CD4-positive, alpha-beta T cell (primary cell): ENCODE data around the gene STX1A. TPM values are rescaled to one million over a fixed set of nuclear protein-coding genes. Genes with fewer than 3 reads are reported as not detected.

Experiments used
- ATAC-seq: fragments of 200-7000 bp; cut with Tn5 transposase; one replicate; pipeline ENCODE4 v1.10.0; 2022; ENCODE audit warnings: mild to moderate bottlenecking; ENCODE audit not compliant: poor library complexity
- CTCF ChIA-PET: fragments of 350-600 bp; sonication (Branson Sonifier 250); formaldehyde crosslinking; loops from one replicate; lab custom pipeline; 2021; ENCODE audit warnings: antibody characterized with exemption, inconsistent platforms; lab: Charles Lee
- POLR2A ChIA-PET: fragments of 350-600 bp; sonication (Branson Sonifier 250); formaldehyde crosslinking; loops from one replicate; lab custom pipeline; 2021; ENCODE audit warnings: antibody characterized with exemption, inconsistent platforms; lab: Charles Lee
- DNase-seq, 14 experiments: peaks; one replicate each; pipeline ENCODE4 v3.0.0-alpha.2; 2013 to 2020; ENCODE audit warnings: mixed read lengths in 2 of 14
- H3K27ac ChIP-seq, 2 donors: one replicate each; pipeline versions ENCODE4 v1.5.1 to v1.7.0; 2013; ENCODE audit warnings: low read length in 2 of 2, low read depth in 1 of 2, mild to moderate bottlenecking in 1 of 2
- H3K27me3 ChIP-seq, 2 experiments: 1 replicate in 1 of 2; 2 replicates in 1 of 2; pipeline versions ENCODE4 v1.6.1 to v1.7.0; 2013; ENCODE audit warnings: low read length in 2 of 2, control low read depth in 1 of 2, mild to moderate bottlenecking in 1 of 2, moderate library complexity in 1 of 2; ENCODE audit not compliant: insufficient read depth in 2 of 2, control insufficient read depth in 1 of 2
- H3K36me3 ChIP-seq: one replicate; pipeline ENCODE4 v1.6.1; 2013; ENCODE audit warnings: low read length, control low read depth; ENCODE audit not compliant: insufficient read depth
- H3K4me1 ChIP-seq: one replicate; pipeline ENCODE4 v1.6.1; 2013; ENCODE audit warnings: low read length, control low read depth; ENCODE audit not compliant: insufficient read depth
- H3K4me3 ChIP-seq: one replicate; pipeline ENCODE4 v1.5.1; 2013; ENCODE audit warnings: mild to moderate bottlenecking, low read length, moderate library complexity
- H3K9me3 ChIP-seq, 2 experiments: 1 replicate in 1 of 2; 2 replicates in 1 of 2; pipeline versions ENCODE4 v1.6.1 to v1.7.0; 2013; ENCODE audit warnings: low read length in 2 of 2, mild to moderate bottlenecking in 2 of 2, control low read depth in 1 of 2, moderate library complexity in 1 of 2; ENCODE audit not compliant: control insufficient read depth in 1 of 2, insufficient read depth in 1 of 2
- H3K27ac Mint-ChIP-seq: one replicate; pipeline ENCODE4 v1.8.0; 2020; ENCODE audit warnings: mixed read lengths
- H3K27me3 Mint-ChIP-seq: one replicate; pipeline ENCODE4 v1.8.0; 2021; ENCODE audit warnings: mixed read lengths
- H3K36me3 Mint-ChIP-seq: one replicate; pipeline ENCODE4 v1.8.0; 2021; ENCODE audit warnings: low read depth, mixed read lengths
- H3K4me1 Mint-ChIP-seq: one replicate; pipeline ENCODE4 v1.8.0; 2021; ENCODE audit warnings: low read depth, mixed read lengths
- H3K4me3 Mint-ChIP-seq: one replicate; pipeline ENCODE4 v1.8.0; 2020; ENCODE audit warnings: mild to moderate bottlenecking, mixed read lengths
- H3K9me3 Mint-ChIP-seq: one replicate; pipeline ENCODE4 v1.8.0; 2020; ENCODE audit warnings: mixed read lengths
- CTCF ChIP-seq: fragments of 200-600 bp; IDR thresholded peaks from one replicate; pipeline ENCODE4 v1.8.0; 2022; ENCODE audit warnings: antibody characterized with exemption, mild to moderate bottlenecking
- intact Hi-C, 2 experiments: fragments of 100-400 bp; cut with DNase I in 1 of 2; cut with micrococcal nuclease in 1 of 2; formaldehyde crosslinking; loops; one replicate each; pipeline versions ENCODE4 v1.15.1 to v1.9.0; 2023 to 2025; cut with DNase I, micrococcal nuclease
- microRNA-seq: library from miRNA; unstranded; fragments of <30 nt; microRNA quantifications from one replicate; pipeline ENCODE4 v1.2.0, GENCODE V29; 2021; ENCODE audit warnings: borderline microRNAs expressed, borderline replicate concordance
- total RNA-seq, 174 experiments: library from RNA in 2 of 174; stranded (reverse) in 2 of 174; gene quantifications; one replicate each; pipeline ENCODE4 v1.2.3 and lab custom pipeline; 2021 to 2026

STX1A gene
- total RNA-seq, 2 experiments from 2014 or later: 15.5 to 20.7 TPM

- Histone ChIP-seq H3K4me1 (peaks cover 10% of the 10 kb centered on the region), H3K27me3 (peaks cover 44 to 64% of the 10 kb centered on the region in 2 experiments), H3K27ac (no peak overlapping the region), H3K36me3 (no peaks in the 10 kb centered on the region), H3K4me3 (no peak overlapping the region), H3K9me3 (peaks cover 0 to 14% of the 10 kb centered on the region in 2 experiments)
- peaks cover 6% of the 10 kb centered on the region for H3K4me1 Mint-ChIP-seq
- ATAC-seq (no peak), DNase-seq (no peak)
- ChIA-PET CTCF (interaction anchor here (0.8 kb wide), 1 partner anchor 85 kb away, joined by 4 read pairs; no protein-coding TSS in a partner anchor), POLR2A (no interaction called here)
- intact Hi-C loops: loop anchor here in 1 of 2 experiments (5.0 kb wide), 1 partner anchor 78 kb away; no protein-coding TSS in a partner anchor
- no peaks in the 10 kb centered on the region for H3K36me3 Mint-ChIP-seq
- no peak overlapping the region for H3K27ac Mint-ChIP-seq
- no peak overlapping the region for H3K4me3 Mint-ChIP-seq
- H3K27me3 Mint-ChIP-seq: peaks cover 77% of the 10 kb centered on the region
- TF ChIP-seq CTCF: no peak
- H3K9me3 Mint-ChIP-seq: no peaks in the 10 kb centered on the region
These were observed 69.9 kb downstream of the STX1A start for GRCh38 chr7:73649576-73649975.

Small RNA genes lying within 50 kb of the gene (microRNA-seq; reads per million reads assigned to microRNA genes)
- gene MIR4284: not detected

Other genes starting within 250 kb of the STX1A start
- 10 to 100 TPM; 32.8 to 35.5 TPM for gene BAZ1B, start 197.4 kb downstream of the STX1A start, total RNA-seq
- gene BCL7B, start 162.0 kb downstream of the STX1A start, total RNA-seq: 100 to 1,000 TPM; 102 TPM
- gene TBL2, start 141.1 kb downstream of the STX1A start, total RNA-seq: 10 to 100 TPM; 25.2 to 27.2 TPM
- gene MLXIPL, start 95.1 kb downstream of the STX1A start, total RNA-seq: not detected
- gene VPS37D, start 51.8 kb downstream of the STX1A start, total RNA-seq: under 1 TPM; 0.81 to 0.96 TPM
- gene DNAJC30, start 36.2 kb downstream of the STX1A start, total RNA-seq: 10 to 100 TPM; 14.0 to 14.4 TPM
- 100 to 1,000 TPM in 1 of 2 experiments, 10 to 100 TPM in 1; 96.1 to 103 TPM for gene BUD23, start 36.1 kb downstream of the STX1A start, total RNA-seq
- 10 to 100 TPM in 1 of 2 experiments, 1 to 10 TPM in 1; 8.5 to 11.5 TPM for gene ABHD11, start 19.1 kb upstream of the STX1A start, total RNA-seq
- not detected for gene CLDN3, start 50.6 kb upstream of the STX1A start, total RNA-seq
- gene CLDN4, start 111.3 kb upstream of the STX1A start, total RNA-seq: under 1 TPM; 0.05 to 0.14 TPM
- gene METTL27, start 122.8 kb upstream of the STX1A start, total RNA-seq: 1 to 10 TPM; 1.6 to 2.1 TPM
- gene TMEM270, start 141.5 kb upstream of the STX1A start, total RNA-seq: not detected